ENCODE data around the gene PDCD2L.

GRCh38 chr19:34356875-34357274 is 47.3 kb upstream of the PDCD2L start:
- no peak for TF ChIP-seq CTCF (conservative IDR thresholded peaks at IDR 0.05; ENCODE audit: low read depth, low read length)
- TF ChIP-seq EZH2 (IDR thresholded peaks at IDR 0.05; ENCODE audit: borderline replicate concordance, low read depth, low read length, poor library complexity, severe bottlenecking): no peak
